ENCODE results near the gene TNNI2. TPM values are rescaled to one million over a fixed set of nuclear protein-coding genes. Genes with fewer than 3 reads are reported as not detected.

Gene TNNI2
- total RNA-seq, 1 donor from 2014 or later: 1.1 TPM

GRCh38 chr11:1847006-1847735 is 8.4 kb downstream of the TNNI2 start:
- Mint-ChIP-seq H3K27ac (ENCODE audit: unreplicated experiment) (no peak overlapping the region), H3K4me1 (ENCODE audit: unreplicated experiment) (peaks cover 40% of the 10 kb centered on the region), H3K4me3 (ENCODE audit: unreplicated experiment) (no peak overlapping the region), H3K9me3 (ENCODE audit: unreplicated experiment) (no peaks in the 10 kb centered on the region), H3K27me3 (ENCODE audit: unreplicated experiment) (no peaks in the 10 kb centered on the region), H3K36me3 (ENCODE audit: unreplicated experiment) (no peaks in the 10 kb centered on the region)
- no peak for TF ChIP-seq CTCF (IDR thresholded peaks at IDR 0.05)
- DNase-seq (ENCODE audit: extremely low spot score, unreplicated experiment): no peak

GRCh38 chr11:1847926-1848639 is 9.3 kb downstream of the TNNI2 start:
- H3K36me3 Mint-ChIP-seq (ENCODE audit: unreplicated experiment): no peaks in the 10 kb centered on the region
- H3K4me3 Mint-ChIP-seq (ENCODE audit: unreplicated experiment): no peak overlapping the region
- H3K9me3 Mint-ChIP-seq (ENCODE audit: unreplicated experiment): no peaks in the 10 kb centered on the region
- H3K27me3 Mint-ChIP-seq (ENCODE audit: unreplicated experiment): no peaks in the 10 kb centered on the region
- H3K27ac Mint-ChIP-seq (ENCODE audit: unreplicated experiment): peak overlapping the region; percentile 23
- no peak for TF ChIP-seq CTCF (IDR thresholded peaks at IDR 0.05)
- peaks cover 40% of the 10 kb centered on the region for H3K4me1 Mint-ChIP-seq (ENCODE audit: unreplicated experiment)
- DNase-seq (ENCODE audit: extremely low spot score, unreplicated experiment): no peak

GRCh38 chr11:1848640-1849430 is 10.1 kb downstream of the TNNI2 start:
- no peak overlapping the region for H3K27ac Mint-ChIP-seq (ENCODE audit: unreplicated experiment)
- H3K4me3 Mint-ChIP-seq (ENCODE audit: unreplicated experiment): no peak overlapping the region
- no peak for TF ChIP-seq CTCF (IDR thresholded peaks at IDR 0.05)

GRCh38 chr11:1851468-1852180 is 12.8 kb downstream of the TNNI2 start:
- Mint-ChIP-seq H3K36me3 (ENCODE audit: unreplicated experiment) (no peaks in the 10 kb centered on the region), H3K27me3 (ENCODE audit: unreplicated experiment) (no peaks in the 10 kb centered on the region), H3K9me3 (ENCODE audit: unreplicated experiment) (no peaks in the 10 kb centered on the region), H3K4me3 (ENCODE audit: unreplicated experiment) (no peak overlapping the region), H3K27ac (ENCODE audit: unreplicated experiment) (no peak overlapping the region), H3K4me1 (ENCODE audit: unreplicated experiment) (peaks cover 18% of the 10 kb centered on the region)
- no peak for TF ChIP-seq CTCF (IDR thresholded peaks at IDR 0.05)
- DNase-seq (ENCODE audit: extremely low spot score, unreplicated experiment): no peak

More at GRCh38 chr11:1848640-1849430, 10.1 kb downstream of the TNNI2 start:
- H3K4me1 Mint-ChIP-seq (ENCODE audit: unreplicated experiment): peaks cover 35% of the 10 kb centered on the region
- H3K36me3 Mint-ChIP-seq (ENCODE audit: unreplicated experiment): no peaks in the 10 kb centered on the region
- H3K9me3 Mint-ChIP-seq (ENCODE audit: unreplicated experiment): no peaks in the 10 kb centered on the region
- H3K27me3 Mint-ChIP-seq (ENCODE audit: unreplicated experiment): no peaks in the 10 kb centered on the region
- no peak for DNase-seq (ENCODE audit: extremely low spot score, unreplicated experiment)
